ENCODE results near the gene CCNF. TPM values are rescaled to one million over a fixed set of nuclear protein-coding genes. Genes with fewer than 3 reads are reported as not detected.
A peak's percentile ranks its signal among the peaks of the same experiment; 100 is the strongest.

The CCNF gene
- total RNA-seq, 2 donors from 2014 or later: 50.8 to 58.9 TPM

DNA sequence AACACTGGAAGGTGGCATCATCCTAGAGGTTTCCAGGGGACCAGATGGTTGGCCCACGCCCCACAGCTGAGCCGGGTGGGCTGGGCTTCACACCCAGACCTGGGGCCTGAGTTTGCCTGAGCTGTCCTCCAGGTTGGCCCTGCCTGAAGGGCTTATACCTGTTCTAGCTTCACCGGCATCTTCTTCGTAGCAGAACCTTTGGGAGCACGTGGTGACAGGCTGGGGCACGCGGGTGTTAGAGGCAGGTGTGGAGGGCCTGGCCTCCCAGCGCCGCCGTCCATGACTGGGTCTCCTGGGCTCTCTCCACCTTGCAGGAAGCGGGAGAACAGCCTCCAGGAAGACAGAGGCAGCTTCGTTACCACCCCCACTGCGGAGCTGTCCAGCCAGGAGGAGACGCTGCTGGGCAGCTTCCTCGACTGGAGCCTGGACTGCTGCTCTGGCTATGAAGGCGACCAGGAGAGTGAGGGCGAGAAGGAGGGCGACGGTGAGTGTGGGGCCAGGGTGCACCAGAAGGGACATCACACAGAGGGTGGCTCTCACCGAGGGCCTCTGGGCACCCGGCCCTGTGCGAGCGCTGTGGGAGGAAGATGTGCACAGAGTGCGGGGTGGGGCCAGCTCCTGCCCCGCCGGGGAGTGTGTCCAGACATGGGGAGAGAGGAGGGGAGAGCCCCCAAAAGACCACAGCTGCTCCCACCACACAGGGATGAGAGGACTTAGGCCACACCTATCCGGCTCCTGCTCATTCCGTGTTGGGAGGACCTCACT lies 26.0 kb downstream of the CCNF start:
- Histone ChIP-seq H3K9ac (ENCODE audit: extremely low read depth, low read length, poor library complexity, severe bottlenecking) (no peak overlapping the region), H3K27me3 (ENCODE audit: control insufficient read depth, insufficient read depth, low read length, poor library complexity, severe bottlenecking) (no peaks in the 10 kb centered on the region), H3K27ac (ENCODE audit: low read depth, low read length) (no peak overlapping the region), H3K9me3 (ENCODE audit: control insufficient read depth, low read length) (no peaks in the 10 kb centered on the region), H3K4me3 (ENCODE audit: low read length) (no peak overlapping the region), H3K36me3 (ENCODE audit: control insufficient read depth, insufficient read depth, low read length) (peaks cover 54% of the 10 kb centered on the region), H3K4me1 (ENCODE audit: control insufficient read depth, insufficient read depth, low read length) (no peaks in the 10 kb centered on the region)
- TF ChIP-seq, protein P1, sequence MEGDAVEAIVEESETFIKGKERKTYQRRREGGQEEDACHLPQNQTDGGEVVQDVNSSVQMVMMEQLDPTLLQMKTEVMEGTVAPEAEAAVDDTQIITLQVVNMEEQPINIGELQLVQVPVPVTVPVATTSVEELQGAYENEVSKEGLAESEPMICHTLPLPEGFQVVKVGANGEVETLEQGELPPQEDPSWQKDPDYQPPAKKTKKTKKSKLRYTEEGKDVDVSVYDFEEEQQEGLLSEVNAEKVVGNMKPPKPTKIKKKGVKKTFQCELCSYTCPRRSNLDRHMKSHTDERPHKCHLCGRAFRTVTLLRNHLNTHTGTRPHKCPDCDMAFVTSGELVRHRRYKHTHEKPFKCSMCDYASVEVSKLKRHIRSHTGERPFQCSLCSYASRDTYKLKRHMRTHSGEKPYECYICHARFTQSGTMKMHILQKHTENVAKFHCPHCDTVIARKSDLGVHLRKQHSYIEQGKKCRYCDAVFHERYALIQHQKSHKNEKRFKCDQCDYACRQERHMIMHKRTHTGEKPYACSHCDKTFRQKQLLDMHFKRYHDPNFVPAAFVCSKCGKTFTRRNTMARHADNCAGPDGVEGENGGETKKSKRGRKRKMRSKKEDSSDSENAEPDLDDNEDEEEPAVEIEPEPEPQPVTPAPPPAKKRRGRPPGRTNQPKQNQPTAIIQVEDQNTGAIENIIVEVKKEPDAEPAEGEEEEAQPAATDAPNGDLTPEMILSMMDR (conservative IDR thresholded peaks at IDR 0.05): no peak
- H3K27ac Mint-ChIP-seq: no peak overlapping the region
- H3K4me1 Mint-ChIP-seq: peaks cover 8% of the 10 kb centered on the region
- no peak for DNase-seq
- H3K27me3 Mint-ChIP-seq (ENCODE audit: insufficient read depth): no peaks in the 10 kb centered on the region
- H3K36me3 Mint-ChIP-seq (ENCODE audit: low read depth): peaks cover 52% of the 10 kb centered on the region
- no peaks in the 10 kb centered on the region for H3K9me3 Mint-ChIP-seq
- 96 to 98% methylated on average over 20 to 28 of the region's 28 CpGs for WGBS, 2 experiments (ENCODE audit: insufficient coverage in 1 of 2, insufficient read length in 1 of 2)
- no peak overlapping the region for H3K4me3 Mint-ChIP-seq

DNA sequence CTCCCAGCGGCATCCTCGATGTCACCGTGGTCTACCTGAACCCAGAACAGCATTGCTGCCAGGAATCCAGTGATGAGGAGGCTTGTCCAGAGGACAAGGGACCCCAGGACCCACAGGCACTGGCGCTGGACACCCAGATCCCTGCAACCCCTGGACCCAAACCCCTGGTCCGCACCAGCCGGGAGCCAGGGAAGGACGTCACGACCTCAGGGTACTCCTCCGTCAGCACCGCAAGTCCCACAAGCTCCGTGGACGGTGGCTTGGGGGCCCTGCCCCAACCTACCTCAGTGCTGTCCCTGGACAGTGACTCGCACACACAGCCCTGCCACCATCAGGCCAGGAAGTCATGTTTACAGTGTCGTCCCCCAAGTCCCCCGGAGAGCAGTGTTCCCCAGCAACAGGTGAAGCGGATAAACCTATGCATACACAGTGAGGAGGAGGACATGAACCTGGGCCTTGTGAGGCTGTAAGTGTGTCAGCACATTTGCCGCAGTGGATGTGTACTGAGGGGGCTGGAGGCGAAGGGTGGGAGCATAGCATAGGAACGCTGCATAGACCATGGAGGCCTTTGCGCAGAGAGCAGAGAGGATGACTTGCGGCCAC lies 27.4 kb downstream of the CCNF start:
- no peak overlapping the region for H3K4me3 ChIP-seq (ENCODE audit: low read length)
- H3K9me3 ChIP-seq (ENCODE audit: control insufficient read depth, low read length): no peaks in the 10 kb centered on the region
- no peak overlapping the region for H3K9ac ChIP-seq (ENCODE audit: extremely low read depth, low read length, poor library complexity, severe bottlenecking)
- peaks cover 5% of the 10 kb centered on the region for H3K4me1 ChIP-seq (ENCODE audit: control insufficient read depth, insufficient read depth, low read length)
- Mint-ChIP-seq H3K36me3 (ENCODE audit: low read depth) (peaks cover 46% of the 10 kb centered on the region), H3K9me3 (no peaks in the 10 kb centered on the region), H3K27me3 (ENCODE audit: insufficient read depth) (no peaks in the 10 kb centered on the region), H3K4me3 (no peak overlapping the region), H3K27ac (peak overlapping the region; percentile 22), H3K4me1 (peaks cover 8% of the 10 kb centered on the region)
- no peaks in the 10 kb centered on the region for H3K27me3 ChIP-seq (ENCODE audit: control insufficient read depth, insufficient read depth, low read length, poor library complexity, severe bottlenecking)
- DNase-seq: no peak
- H3K36me3 ChIP-seq (ENCODE audit: control insufficient read depth, insufficient read depth, low read length): peaks cover 56% of the 10 kb centered on the region
- TF ChIP-seq, protein P1 (conservative IDR thresholded peaks at IDR 0.05): no peak
- no peak overlapping the region for H3K27ac ChIP-seq (ENCODE audit: low read depth, low read length)
- 93 to 96% methylated on average over 19 to 21 of the region's 21 CpGs for WGBS, 2 experiments (ENCODE audit: insufficient coverage in 1 of 2, insufficient read length in 1 of 2)

- H3K36me3 Mint-ChIP-seq (ENCODE audit: low read depth): peaks cover 40% of the 10 kb centered on the region
- H3K9me3 Mint-ChIP-seq: no peaks in the 10 kb centered on the region
- peaks cover 8% of the 10 kb centered on the region for H3K4me1 Mint-ChIP-seq
- H3K27me3 ChIP-seq (ENCODE audit: control insufficient read depth, insufficient read depth, low read length, poor library complexity, severe bottlenecking): no peaks in the 10 kb centered on the region
- H3K27ac ChIP-seq (ENCODE audit: low read depth, low read length): no peak overlapping the region
- 90 to 95% methylated on average over 12 to 13 of the region's 13 CpGs for WGBS, 2 experiments (ENCODE audit: insufficient coverage in 1 of 2, insufficient read length in 1 of 2)
- no peak for DNase-seq
- TF ChIP-seq, protein P1 (conservative IDR thresholded peaks at IDR 0.05): no peak
- H3K27me3 Mint-ChIP-seq (ENCODE audit: insufficient read depth): no peaks in the 10 kb centered on the region
- H3K4me3 Mint-ChIP-seq: no peak overlapping the region
- H3K9ac ChIP-seq (ENCODE audit: extremely low read depth, low read length, poor library complexity, severe bottlenecking): no peak overlapping the region
- no peak overlapping the region for H3K4me3 ChIP-seq (ENCODE audit: low read length)
- no peaks in the 10 kb centered on the region for H3K9me3 ChIP-seq (ENCODE audit: control insufficient read depth, low read length)
- H3K27ac Mint-ChIP-seq: no peak overlapping the region
- peaks cover 5% of the 10 kb centered on the region for H3K4me1 ChIP-seq (ENCODE audit: control insufficient read depth, insufficient read depth, low read length)
- H3K36me3 ChIP-seq (ENCODE audit: control insufficient read depth, insufficient read depth, low read length): peaks cover 56% of the 10 kb centered on the region
Measured at GRCh38 chr16:2457267-2457666, 28.0 kb downstream of the CCNF start.

Data from endodermal cell (in vitro differentiated cells).